ENCODE results near the gene CEMP1. TPM values are rescaled to one million over a fixed set of nuclear protein-coding genes. Genes with fewer than 3 reads are reported as not detected.
A peak's percentile ranks its signal among the peaks of the same experiment; 100 is the strongest.

The CEMP1 gene
- total and polyA plus RNA-seq, 2 donors (not counting 1 experiment from before 2014, with no cell fraction given) = 0.66 to 2.3 TPM

DNA sequence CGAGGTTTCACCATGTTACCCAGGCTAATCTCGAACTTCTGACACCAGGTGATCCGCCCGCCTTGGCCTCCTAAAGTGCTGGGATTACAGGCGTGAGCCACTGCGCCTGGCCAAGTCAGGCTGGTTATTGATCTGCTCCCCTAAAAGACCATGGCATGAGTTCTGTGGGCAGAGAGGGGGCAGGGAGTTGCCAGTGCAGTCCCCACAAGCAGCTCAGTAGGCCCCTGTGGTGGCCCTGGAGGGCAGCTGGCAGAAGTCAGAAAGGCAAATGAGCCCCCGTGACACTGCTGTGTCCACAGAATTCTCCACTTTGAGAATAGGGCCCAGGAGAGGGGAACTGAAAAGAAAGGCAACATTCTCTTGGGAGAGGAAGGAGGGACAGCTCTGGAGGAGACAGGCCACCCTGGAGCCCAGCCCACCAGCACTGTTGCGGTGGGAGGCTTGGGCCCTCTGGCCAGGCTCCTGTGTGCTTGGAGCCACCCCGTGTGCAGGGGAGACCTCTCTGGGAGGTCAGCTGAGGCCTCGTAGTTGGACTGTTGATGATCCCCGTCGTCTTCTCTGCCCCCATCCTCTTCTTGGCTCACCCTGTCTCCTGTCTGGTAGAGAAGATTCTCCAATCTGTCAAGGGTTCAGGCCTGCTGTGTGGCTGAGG is 13.1 kb downstream of the CEMP1 start:
- ChIA-PET CTCF (interaction anchor here (1.6 kb wide), 1 partner anchor 11 kb away, joined by 5 read pairs; no protein-coding TSS in a partner anchor), POLR2A (interaction anchor here (1.1 kb wide), 1 partner anchor 14 kb away, joined by 8 read pairs; no protein-coding TSS in a partner anchor)
- intact Hi-C loops (cut with micrococcal nuclease) = no loop called here
- Histone ChIP-seq H4K20me1 (ENCODE audit: control insufficient read depth, insufficient read depth, low read length, poor library complexity, severe bottlenecking) (peaks cover 59% of the 10 kb centered on the region), H3K9me3 (ENCODE audit: control extremely low read depth in 1 of 3, control insufficient read depth in 2 of 3, insufficient read depth in 1 of 3, low read length in 2 of 3) (peaks cover 0 to 3% (median 0%) of the 10 kb centered on the region in 3 donors), H3K27me3 (replicated peaks in 1 of 4; ENCODE audit: control extremely low read depth in 1 of 4, control insufficient read depth in 3 of 4, insufficient read depth in 4 of 4, low read length in 3 of 4) (no peaks in the 10 kb centered on the region), H3K4me1 (ENCODE audit: control insufficient read depth in 2 of 2, insufficient read depth in 2 of 2, low read length in 2 of 2) (peaks cover 59 to 67% of the 10 kb centered on the region in 2 donors), H3K4me3 (ENCODE audit: control extremely low read depth in 1 of 5, extremely low read depth in 1 of 5, insufficient read depth in 1 of 5, low read depth in 2 of 5, low read length in 4 of 5) (no peak overlapping the region), H3K36me3 (replicated peaks in 1 of 2; ENCODE audit: control extremely low read depth in 1 of 2, control insufficient read depth in 1 of 2, extremely low read depth in 1 of 2, insufficient read depth in 2 of 2, low read length in 1 of 2) (peaks cover 0 to 29% of the 10 kb centered on the region in 2 experiments), H3K79me2 (ENCODE audit: control insufficient read depth, insufficient read depth, low read length) (peaks cover 78% of the 10 kb centered on the region), H2AFZ (ENCODE audit: insufficient read depth, low read depth, low read length, poor library complexity, severe bottlenecking) (no peak overlapping the region), H3K27ac (ENCODE audit: low read length in 2 of 2) (peak overlapping the region in 1 of 2 donors; percentile 93), H3K4me2 (replicated peaks; ENCODE audit: low read depth, low read length, poor library complexity, severe bottlenecking) (peak overlapping the region; percentile 35), H3K9ac (ENCODE audit: low read length) (no peak overlapping the region)
- ATAC-seq (ENCODE audit: low read depth) (no peak), DNase-seq (no peak)
- Mint-ChIP-seq H3K4me3 (peak overlapping the region; percentile 13), H3K27me3 (no peaks in the 10 kb centered on the region), H3K9me3 (ENCODE audit: insufficient read depth) (no peaks in the 10 kb centered on the region), H3K4me1 (peaks cover 65% of the 10 kb centered on the region), H3K27ac (peak overlapping the region; percentile 93)
- no peak for TF ChIP-seq EZH2 (IDR thresholded peaks at IDR 0.05; ENCODE audit: borderline replicate concordance, insufficient read depth, low read depth, low read length, poor library complexity, severe bottlenecking)
- TF ChIP-seq, protein P1, sequence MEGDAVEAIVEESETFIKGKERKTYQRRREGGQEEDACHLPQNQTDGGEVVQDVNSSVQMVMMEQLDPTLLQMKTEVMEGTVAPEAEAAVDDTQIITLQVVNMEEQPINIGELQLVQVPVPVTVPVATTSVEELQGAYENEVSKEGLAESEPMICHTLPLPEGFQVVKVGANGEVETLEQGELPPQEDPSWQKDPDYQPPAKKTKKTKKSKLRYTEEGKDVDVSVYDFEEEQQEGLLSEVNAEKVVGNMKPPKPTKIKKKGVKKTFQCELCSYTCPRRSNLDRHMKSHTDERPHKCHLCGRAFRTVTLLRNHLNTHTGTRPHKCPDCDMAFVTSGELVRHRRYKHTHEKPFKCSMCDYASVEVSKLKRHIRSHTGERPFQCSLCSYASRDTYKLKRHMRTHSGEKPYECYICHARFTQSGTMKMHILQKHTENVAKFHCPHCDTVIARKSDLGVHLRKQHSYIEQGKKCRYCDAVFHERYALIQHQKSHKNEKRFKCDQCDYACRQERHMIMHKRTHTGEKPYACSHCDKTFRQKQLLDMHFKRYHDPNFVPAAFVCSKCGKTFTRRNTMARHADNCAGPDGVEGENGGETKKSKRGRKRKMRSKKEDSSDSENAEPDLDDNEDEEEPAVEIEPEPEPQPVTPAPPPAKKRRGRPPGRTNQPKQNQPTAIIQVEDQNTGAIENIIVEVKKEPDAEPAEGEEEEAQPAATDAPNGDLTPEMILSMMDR (IDR thresholded peaks at IDR 0.05) = no peak
- WGBS (ENCODE audit: insufficient coverage) = 94% methylated on average over 12 of the region's 12 CpGs
